Endothelial cell of hepatic sinusoid (primary cell): Measurements from ENCODE around the gene DPYD.
"Not testable (repeated sequence)": the region's sequence is repeated elsewhere in the genome, so short reads cannot be mapped to it uniquely, and the experiment has no call there.

Source experiments
- in situ Hi-C: cut with HindIII; loops from 2 replicates; pipeline ENCODE4 v1.10.0; 2017; ENCODE audit warnings: low sequenced_read_pairs

The DPYD gene

DNA sequence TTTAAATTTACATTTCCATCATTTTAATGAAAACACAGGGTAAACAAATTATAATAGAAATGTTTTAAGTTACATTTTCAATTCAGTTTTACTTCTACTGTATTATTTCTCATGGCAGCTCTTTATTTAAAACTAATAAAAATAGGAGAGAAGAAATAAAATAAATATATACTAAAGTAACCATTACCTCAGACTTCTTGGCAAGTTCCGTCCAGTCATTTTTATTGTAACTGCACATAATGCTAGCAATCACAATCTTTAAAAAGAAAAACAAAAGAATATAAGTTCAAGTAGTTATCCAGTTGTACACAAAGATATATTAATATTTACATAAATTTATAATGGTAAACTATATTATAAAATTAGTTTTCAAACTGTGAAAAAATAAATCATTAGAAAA lies 538.6 kb downstream of the DPYD start:
- in situ Hi-C loops: no loop called here

DNA sequence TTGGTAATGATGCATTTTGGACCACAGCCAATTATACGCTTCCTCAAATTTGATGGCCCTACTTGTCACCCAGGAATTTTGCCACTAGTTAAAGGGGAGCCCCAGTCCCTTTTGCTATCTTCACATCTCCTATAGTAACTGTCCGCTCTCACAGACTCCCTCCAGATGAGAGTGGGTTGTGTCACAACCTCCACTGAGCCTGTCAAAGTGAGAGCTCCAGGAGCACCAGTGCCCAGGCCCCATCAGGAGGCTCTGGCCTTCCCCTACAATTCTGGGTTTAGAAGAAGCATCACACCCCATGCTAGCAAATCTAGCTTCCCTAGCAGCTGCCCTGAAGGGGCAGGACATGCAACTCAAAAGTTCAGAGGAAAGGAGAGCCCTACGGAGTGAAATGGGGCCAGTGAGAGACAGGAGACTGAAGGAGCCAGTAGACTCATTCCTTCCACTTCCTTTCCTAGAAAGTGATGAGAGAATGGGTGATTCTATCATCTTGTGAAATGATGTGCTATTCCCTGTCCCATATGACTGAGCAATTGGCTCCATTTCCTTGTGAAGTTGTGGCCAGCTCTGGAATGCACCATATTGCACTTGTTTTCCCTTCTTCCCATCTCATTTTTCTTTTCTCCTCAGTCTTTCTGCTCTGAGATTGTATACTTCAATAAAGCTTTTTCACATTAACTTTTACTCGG lies 541.3 kb downstream of the DPYD start:
- in situ Hi-C loops: no loop called here

DNA sequence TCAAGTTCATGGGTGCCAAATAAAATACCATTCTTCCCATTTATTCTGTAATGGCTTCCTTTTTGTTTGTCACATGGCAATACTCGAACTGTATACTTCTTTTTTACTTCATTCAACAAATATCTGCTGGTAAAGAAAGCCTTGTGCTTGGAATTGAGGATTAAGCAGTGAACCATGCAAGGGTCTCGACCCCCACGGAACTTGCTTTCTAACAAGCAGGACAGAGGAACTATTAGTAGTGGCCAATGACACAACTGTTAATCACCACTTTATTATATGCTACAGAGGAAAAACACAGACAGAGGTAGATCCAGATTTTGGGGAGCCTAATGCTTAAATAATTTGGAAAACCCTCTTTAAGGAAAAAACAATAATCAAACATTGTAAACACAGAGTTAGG lies 542.2 kb downstream of the DPYD start:
- in situ Hi-C loops: no loop called here

GRCh38 chr1:97377432-97378034 lies 543.3 kb downstream of the DPYD start:
- in situ Hi-C loops: no loop called here

DNA sequence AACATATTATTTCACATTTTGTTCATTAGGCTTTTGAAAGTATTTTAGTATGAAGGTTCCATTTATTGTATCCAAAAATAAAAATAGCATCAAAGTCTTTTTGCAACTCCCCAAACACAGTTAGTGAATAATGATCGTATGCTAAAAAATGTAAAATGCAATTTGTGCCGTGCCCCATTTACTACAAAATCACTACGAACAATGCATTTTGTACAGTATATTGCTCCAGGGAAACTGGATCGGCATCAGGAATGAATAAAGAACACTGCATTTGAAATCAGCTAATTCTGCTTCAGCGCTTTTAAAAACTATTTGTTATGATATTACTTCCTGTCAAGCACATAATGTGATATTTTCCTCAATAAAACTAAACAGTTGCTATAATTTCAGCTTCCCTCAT lies 547.8 kb downstream of the DPYD start:
- in situ Hi-C loops: no loop called here

DNA sequence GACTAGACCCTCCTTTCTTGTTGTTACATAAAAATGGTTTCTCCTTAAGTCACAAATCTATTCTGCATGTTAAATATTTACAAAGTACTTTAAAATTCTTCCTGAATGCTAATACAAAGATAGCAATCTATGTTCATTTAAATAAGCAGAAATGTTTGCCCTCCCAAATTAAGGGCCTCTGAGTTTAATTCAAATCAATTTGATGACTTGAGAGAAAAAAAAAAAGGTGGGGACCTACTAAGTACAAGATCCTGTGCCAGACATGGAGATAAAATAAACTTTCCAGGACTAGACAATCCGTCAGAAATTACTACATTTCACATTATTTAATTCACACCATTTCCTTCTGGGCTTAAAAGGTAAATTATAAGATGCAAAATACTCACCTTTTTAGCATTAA lies 548.3 kb downstream of the DPYD start:
- in situ Hi-C loops: no loop called here

DNA sequence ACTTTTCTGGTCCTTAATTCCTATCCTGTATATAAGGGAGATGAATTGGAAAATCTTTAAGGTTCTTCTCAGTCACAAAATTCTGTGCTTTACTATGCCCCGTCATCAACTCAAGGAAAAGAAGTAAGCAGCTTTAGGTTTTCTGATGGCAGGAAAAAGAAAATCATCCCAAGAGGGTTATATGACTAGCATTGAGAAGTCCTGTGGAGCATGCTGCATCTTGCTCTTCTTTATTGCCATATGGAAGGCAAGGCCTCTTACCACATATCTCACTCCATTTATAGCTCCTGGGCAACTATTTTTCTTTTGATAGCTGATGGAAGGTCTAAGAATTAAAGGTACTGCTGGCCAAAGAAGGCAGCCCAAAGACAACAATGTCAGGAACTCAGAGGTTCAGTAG lies 552.5 kb downstream of the DPYD start:
- in situ Hi-C loops: no loop called here

GRCh38 chr1:97366984-97367383 lies 553.9 kb downstream of the DPYD start:
- in situ Hi-C loops: no loop called here

- in situ Hi-C loops: no loop called here
These were observed 555.8 kb downstream of the DPYD start for GRCh38 chr1:97365026-97365425.

GRCh38 chr1:97364086-97364485 lies 556.7 kb downstream of the DPYD start:
- in situ Hi-C loops: no loop called here

DNA sequence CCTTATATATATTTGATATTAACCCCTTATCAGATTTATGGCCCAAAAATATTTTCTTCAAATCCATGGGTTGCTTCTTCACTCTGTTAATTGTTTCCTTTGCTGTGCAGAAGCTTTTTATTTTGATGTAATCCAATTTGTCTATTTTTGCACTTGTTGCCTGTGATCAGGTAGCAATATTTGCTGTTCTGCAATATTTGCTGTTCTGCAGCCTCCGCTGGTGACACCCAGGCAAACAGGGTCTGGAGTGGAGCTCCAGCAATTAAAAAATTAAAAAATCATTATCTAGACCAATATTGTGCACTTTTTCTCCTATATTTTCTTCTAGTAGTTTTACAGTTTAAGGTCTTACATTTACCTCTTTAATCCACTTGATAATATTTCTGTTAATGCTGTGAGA lies 564.5 kb downstream of the DPYD start:
- in situ Hi-C loops: no loop called here

GRCh38 chr1:97352936-97353382 lies 567.9 kb downstream of the DPYD start:
- in situ Hi-C loops: no loop called here

- in situ Hi-C loops: no loop called here
These were observed 569.0 kb downstream of the DPYD start for GRCh38 chr1:97351846-97352245.

- in situ Hi-C loops: no loop called here
These were observed 570.2 kb downstream of the DPYD start for GRCh38 chr1:97350662-97351061.

DNA sequence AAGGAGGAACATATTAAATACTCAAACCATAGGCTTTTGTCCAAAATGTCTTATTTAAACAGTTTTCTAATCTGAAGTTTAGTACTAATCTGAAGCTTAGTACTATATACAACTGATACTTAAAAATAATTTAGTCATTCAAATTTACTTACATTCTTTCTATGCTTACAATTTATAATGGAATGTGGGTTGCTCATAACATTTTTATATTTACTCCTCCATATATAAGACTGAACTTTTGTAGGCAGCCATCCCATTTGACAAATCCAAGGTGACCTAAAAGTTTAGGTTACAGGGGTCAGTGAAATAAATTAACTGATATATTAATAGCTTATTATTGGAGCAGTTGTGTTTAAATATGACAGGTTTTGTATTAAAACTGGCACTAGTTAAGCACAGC lies 570.6 kb downstream of the DPYD start:
- in situ Hi-C loops: no loop called here

DNA sequence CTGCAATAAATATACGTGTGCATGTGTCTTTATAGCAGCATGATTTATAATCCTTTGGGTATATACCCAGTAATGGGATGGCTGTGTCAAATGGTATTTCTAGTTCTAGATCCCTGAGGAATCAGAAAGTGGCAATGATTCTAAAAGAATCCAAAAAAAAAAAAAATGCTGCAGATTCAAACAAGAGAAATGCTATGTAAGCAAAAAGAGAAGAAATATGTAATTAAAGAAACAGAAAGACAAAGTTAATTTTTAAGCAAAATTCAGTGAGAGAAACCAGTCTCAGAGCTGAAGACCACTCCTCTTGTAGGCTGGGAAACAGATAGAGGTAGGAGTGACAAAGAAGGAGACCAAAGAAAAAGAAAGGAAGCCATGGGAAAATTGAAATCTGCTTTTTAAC lies 571.0 kb downstream of the DPYD start:
- in situ Hi-C loops: not testable (repeated sequence)

GRCh38 chr1:97348599-97349265 lies 572.1 kb downstream of the DPYD start:
- in situ Hi-C loops: no loop called here

DNA sequence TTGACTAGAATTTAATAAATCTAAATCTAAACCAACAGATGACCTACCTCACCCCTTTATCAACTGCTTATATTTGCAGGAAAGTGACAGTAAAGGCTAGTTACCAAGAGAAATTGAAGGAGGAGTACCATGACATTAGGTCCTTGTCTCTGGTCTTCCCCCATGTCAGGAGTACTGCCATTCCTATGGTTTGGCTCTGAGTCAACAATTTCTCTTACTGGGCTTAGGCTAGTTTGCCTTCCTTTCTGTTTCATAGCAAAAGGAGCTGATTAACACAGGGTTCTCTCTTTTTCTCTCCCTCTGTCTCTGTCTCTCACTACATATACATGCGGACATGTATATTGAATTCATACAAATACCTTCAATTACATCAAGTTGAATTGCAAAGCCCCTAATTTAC lies 579.9 kb downstream of the DPYD start:
- in situ Hi-C loops: no loop called here

GRCh38 chr1:97338347-97338746 lies 582.5 kb downstream of the DPYD start:
- in situ Hi-C loops: no loop called here

- in situ Hi-C loops: no loop called here
These were observed 583.4 kb downstream of the DPYD start for GRCh38 chr1:97337250-97338030.

- in situ Hi-C loops: no loop called here
These were observed 586.4 kb downstream of the DPYD start for GRCh38 chr1:97334454-97334853.

DNA sequence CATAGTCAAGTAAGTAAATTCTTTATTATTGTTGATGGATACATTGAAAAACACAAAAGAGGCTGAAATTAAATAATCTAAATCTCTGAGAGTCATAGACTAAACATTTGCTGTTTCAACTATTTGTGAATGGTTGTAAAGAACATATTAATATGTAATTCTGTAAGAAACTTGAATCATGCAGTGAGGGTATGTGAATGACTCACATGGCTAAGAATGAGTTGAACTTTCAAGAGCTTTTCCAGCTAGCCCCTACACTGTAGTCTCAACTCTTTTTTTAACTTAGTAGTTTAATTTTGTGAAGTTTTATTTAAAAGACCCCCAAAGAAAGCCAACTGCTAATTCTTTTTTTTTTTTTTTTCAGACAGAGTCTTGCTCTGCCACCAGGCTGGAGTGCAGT lies 588.1 kb downstream of the DPYD start:
- in situ Hi-C loops: no loop called here
